RWPE2 (cell line): ENCODE results near the gene TPI1.

Experiments used
- ATAC-seq: fragments of 200-7000 bp; cut with Tn5 transposase; 3 replicates; pipeline ENCODE4 v1.9.1; 2021; ENCODE audit warnings: low read depth
- DNase-seq: peaks from one replicate; pipeline ENCODE4 v3.0.0-alpha.2; 2020; ENCODE audit warnings: low spot score
- H3K27ac ChIP-seq: fragments of 450-650 bp; 2 replicates; pipeline ENCODE4 v1.5.1; 2017; ENCODE audit warnings: mild to moderate bottlenecking; ENCODE audit not compliant: poor library complexity, severe bottlenecking
- H3K27me3 ChIP-seq: fragments of 250-450 bp; sonication (Bioruptor Pico); 2 replicates; pipeline ENCODE4 v1.5.1; 2021; ENCODE audit warnings: mild to moderate bottlenecking, moderate library complexity; ENCODE audit not compliant: insufficient read depth, poor library complexity, severe bottlenecking
- H3K36me3 ChIP-seq: fragments of 250-450 bp; sonication (Bioruptor Pico); 2 replicates; pipeline ENCODE4 v1.5.1; 2020; ENCODE audit warnings: low read depth, mild to moderate bottlenecking, moderate library complexity
- H3K4me1 ChIP-seq: fragments of 250-450 bp; sonication (Bioruptor Pico); 2 replicates; pipeline ENCODE4 v1.5.1; 2021; ENCODE audit warnings: mild to moderate bottlenecking, moderate library complexity; ENCODE audit not compliant: insufficient read depth, poor library complexity, severe bottlenecking
- H3K4me3 ChIP-seq: fragments of 250-450 bp; sonication (Bioruptor Pico); 2 replicates; pipeline ENCODE4 v1.5.1; 2021; ENCODE audit warnings: mild to moderate bottlenecking, moderate library complexity; ENCODE audit not compliant: severe bottlenecking
- H3K9me3 ChIP-seq: fragments of 250-450 bp; sonication (Bioruptor Pico); 2 replicates; pipeline ENCODE4 v1.5.1; 2021; ENCODE audit warnings: mild to moderate bottlenecking, moderate library complexity; ENCODE audit not compliant: severe bottlenecking
- CTCF ChIP-seq: fragments of 450-650 bp; IDR thresholded peaks from one replicate; pipeline ENCODE4 v1.5.1; 2017; ENCODE audit warnings: mild to moderate bottlenecking, moderate library complexity; ENCODE audit not compliant: poor library complexity, severe bottlenecking

Gene TPI1

GRCh38 chr12:6836851-6837250 lies 30.5 kb upstream of the TPI1 start:
- Histone ChIP-seq H3K4me3 (no peak overlapping the region), H3K27ac (no peak overlapping the region), H3K36me3 (peaks cover 62% of the 10 kb centered on the region), H3K4me1 (no peaks in the 10 kb centered on the region), H3K27me3 (no peaks in the 10 kb centered on the region), H3K9me3 (no peaks in the 10 kb centered on the region)
- DNase-seq (no peak), ATAC-seq (no peak)
- no peak for TF ChIP-seq CTCF

GRCh38 chr12:6837370-6838060 lies 29.8 kb upstream of the TPI1 start:
- Histone ChIP-seq H3K36me3 (peaks cover 56% of the 10 kb centered on the region), H3K27ac (no peak overlapping the region), H3K4me3 (no peak overlapping the region), H3K27me3 (no peaks in the 10 kb centered on the region), H3K9me3 (no peaks in the 10 kb centered on the region), H3K4me1 (no peaks in the 10 kb centered on the region)
- ATAC-seq (no peak), DNase-seq (no peak)
- no peak for TF ChIP-seq CTCF

- Histone ChIP-seq H3K9me3 (no peaks in the 10 kb centered on the region), H3K27ac (no peak overlapping the region), H3K4me1 (no peaks in the 10 kb centered on the region), H3K27me3 (no peaks in the 10 kb centered on the region), H3K4me3 (no peak overlapping the region), H3K36me3 (peaks cover 46% of the 10 kb centered on the region)
- TF ChIP-seq CTCF = no peak
- no peak for ATAC-seq
- DNase-seq = no peak
These were observed 28.5 kb upstream of the TPI1 start for GRCh38 chr12:6838854-6839253.

- H3K27me3 ChIP-seq = no peaks in the 10 kb centered on the region
- no peak for TF ChIP-seq CTCF
- DNase-seq (no peak), ATAC-seq (no peak)
- H3K9me3 ChIP-seq = no peaks in the 10 kb centered on the region
- H3K36me3 ChIP-seq = peaks cover 42% of the 10 kb centered on the region
- H3K4me1 ChIP-seq = no peaks in the 10 kb centered on the region
- H3K4me3 ChIP-seq = no peak overlapping the region
- no peak overlapping the region for H3K27ac ChIP-seq
These were observed 27.7 kb upstream of the TPI1 start for GRCh38 chr12:6839482-6840201.

- no peaks in the 10 kb centered on the region for H3K27me3 ChIP-seq
- H3K4me3 ChIP-seq = no peak overlapping the region
- DNase-seq = no peak
- TF ChIP-seq CTCF = no peak
- ATAC-seq = no peak
- H3K4me1 ChIP-seq = no peaks in the 10 kb centered on the region
- H3K9me3 ChIP-seq = no peaks in the 10 kb centered on the region
- H3K27ac ChIP-seq = no peak overlapping the region
- peaks cover 41% of the 10 kb centered on the region for H3K36me3 ChIP-seq
These were observed 27.0 kb upstream of the TPI1 start for GRCh38 chr12:6840330-6840729.
